Adrenal gland (tissue), 12 donors: ENCODE data around the gene FOXJ3. TPM values are rescaled to one million over a fixed set of nuclear protein-coding genes. Genes with fewer than 3 reads are reported as not detected.
A peak's percentile ranks its signal among the peaks of the same experiment; 100 is the strongest.

Experiments
- DNase-seq, 7 donors: peaks; one replicate each; pipeline ENCODE4 v3.0.0-alpha.2; 2019 to 2020
- H3K27ac ChIP-seq, 5 donors: fragments of 200-600 bp; sonication (generic) in 4 of 5; 1 replicate in 3 of 5; 2 replicates in 2 of 5; pipeline versions ENCODE4 v1.5.1 to v1.8.0; 2016 to 2020; ENCODE audit warnings: mild to moderate bottlenecking in 1 of 5
- H3K27me3 ChIP-seq: fragments of 200-600 bp; 2 replicates; pipeline ENCODE4 v1.8.0; 2021
- H3K36me3 ChIP-seq, 2 donors: fragments of 200-600 bp; replicated peaks in 1 of 2; 1 replicate in 1 of 2; 2 replicates in 1 of 2; pipeline versions ENCODE4 v1.5.1 to v1.8.0; 2018 to 2022
- H3K4me1 ChIP-seq, 2 donors: fragments of 200-600 bp; replicated peaks in 1 of 2; 1 replicate in 1 of 2; 2 replicates in 1 of 2; pipeline versions ENCODE4 v1.5.1 to v1.8.0; 2018 to 2021
- H3K4me3 ChIP-seq, 4 donors: fragments of 200-600 bp; sonication (generic) in 3 of 4; one replicate each; pipeline ENCODE4 v1.5.1; 2016 to 2018
- H3K9me3 ChIP-seq, 3 donors: fragments of 200-600 bp; sonication (generic) in 1 of 3; replicated peaks in 1 of 3; 1 replicate in 2 of 3; 2 replicates in 1 of 3; pipeline versions ENCODE4 v1.5.1 to v1.8.0; 2016 to 2021
- POLR2A ChIP-seq, 2 donors: fragments of 450-650 bp; IDR thresholded peaks; one replicate each; pipeline ENCODE4 v1.6.1; 2017; ENCODE audit warnings: antibody characterized with exemption in 2 of 2, mild to moderate bottlenecking in 2 of 2, moderate library complexity in 1 of 2
- WGBS, 4 donors: extraction: QIAGEN DNeasy Blood & Tissue Kit in 2 of 4; methylation state at CpG; one replicate each; pipeline versions ENCODE4 v1.1.5 to v1.1.7; 2013 to 2017; 5-methylcytosine and 5-hydroxymethylcytosine counted together
- intact Hi-C, 2 donors: fragments of 100-400 bp; cut with DNase I; formaldehyde crosslinking; loops; one replicate each; pipeline versions ENCODE4 v1.14.1 to v1.15.0; 2022 to 2023
- polyA plus RNA-seq, 3 donors: library from polyadenylated mRNA; stranded (reverse); fragments of 200-250 nt in 2 of 3; fragments of 350-450 nt in 1 of 3; fragmentation: Illumina TruSeq in 1 of 3; extraction: RNeasy Lipid Tissue Mini Kit (QIAGEN cat#74804) in 1 of 3; gene quantifications; one replicate each; pipeline ENCODE4 v1.2.3, GENCODE V29; 2013 to 2014
- total RNA-seq, 9 donors: library from RNA; depleted of rRNA in 4 of 9; stranded (reverse); fragments of >200 nt in 4 of 9; fragments of 120-200 nt in 1 of 9; fragmentation: NEBNext Ultra II Directional in 1 of 9; extraction: Animal tissue kit (Norgen Biotek cat#: 25700) in 1 of 9; gene quantifications; one replicate each; pipeline versions ENCODE4 v1.1.0 to v1.2.4, GENCODE V29; 2013 to 2023
- TF ChIP-seq, protein P1 (sequence below), 6 experiments: fragments of 450-650 bp in 4 of 6; fragments of 200-600 bp in 2 of 6; sonication (generic) in 1 of 6; IDR thresholded peaks; 1 replicate in 5 of 6; 2 replicates in 1 of 6; pipeline versions ENCODE4 v1.5.1 to v1.8.0; 2016 to 2021; ENCODE audit warnings: antibody characterized with exemption in 6 of 6, mild to moderate bottlenecking in 2 of 6, moderate library complexity in 1 of 6
- donor health status: healthy with polysubstance abuse.
- donor health status: Bipolar disorder and iron deficiency.
- donor health status: DM: yes; HTN: yes; CAD: no.
- donor health status: DM: no; HTN: no; CAD: no.
- donor health status: DM: no; HTN: no; CAD: no.
- donor health status: DM: yes; HTN: yes; CAD: no.

Gene FOXJ3
- total and polyA plus RNA-seq, 12 donors, result 8.4 to 58.5 (median 33.4) TPM

DNA sequence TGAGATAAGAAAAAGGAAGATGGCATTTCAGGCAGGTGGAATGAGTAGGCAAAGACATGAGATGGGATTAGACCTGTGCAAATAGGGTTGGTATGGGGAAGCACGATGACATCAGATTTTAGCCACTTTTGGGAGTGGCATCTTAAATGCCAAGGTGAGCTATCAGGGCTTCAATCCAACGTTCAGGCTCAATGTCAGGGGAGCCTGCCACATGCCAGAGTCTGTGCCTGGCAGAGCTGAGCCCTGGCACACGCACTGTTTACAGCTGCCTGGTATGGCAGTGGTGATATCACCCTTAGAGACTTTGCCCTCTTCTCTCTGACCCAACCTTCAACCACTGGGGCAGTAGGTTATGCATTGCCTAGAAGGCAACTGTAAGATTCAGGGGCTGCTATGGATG is 182.9 kb downstream of the FOXJ3 start:
- 33 to 63% (median 47%) methylated on average over 3 of the region's 3 CpGs for WGBS, 4 donors
- intact Hi-C loops, result no loop called here
- H3K36me3 ChIP-seq, result no peaks in the 10 kb centered on the region
- no peaks in the 10 kb centered on the region for H3K27me3 ChIP-seq
- no peaks in the 10 kb centered on the region for H3K9me3 ChIP-seq
- DNase-seq, result peak in 6 of 7 donors; percentile 46 to 73 (median 56)
- H3K27ac ChIP-seq, result no peak overlapping the region
- H3K4me1 ChIP-seq, result no peaks in the 10 kb centered on the region
- TF ChIP-seq, protein P1, sequence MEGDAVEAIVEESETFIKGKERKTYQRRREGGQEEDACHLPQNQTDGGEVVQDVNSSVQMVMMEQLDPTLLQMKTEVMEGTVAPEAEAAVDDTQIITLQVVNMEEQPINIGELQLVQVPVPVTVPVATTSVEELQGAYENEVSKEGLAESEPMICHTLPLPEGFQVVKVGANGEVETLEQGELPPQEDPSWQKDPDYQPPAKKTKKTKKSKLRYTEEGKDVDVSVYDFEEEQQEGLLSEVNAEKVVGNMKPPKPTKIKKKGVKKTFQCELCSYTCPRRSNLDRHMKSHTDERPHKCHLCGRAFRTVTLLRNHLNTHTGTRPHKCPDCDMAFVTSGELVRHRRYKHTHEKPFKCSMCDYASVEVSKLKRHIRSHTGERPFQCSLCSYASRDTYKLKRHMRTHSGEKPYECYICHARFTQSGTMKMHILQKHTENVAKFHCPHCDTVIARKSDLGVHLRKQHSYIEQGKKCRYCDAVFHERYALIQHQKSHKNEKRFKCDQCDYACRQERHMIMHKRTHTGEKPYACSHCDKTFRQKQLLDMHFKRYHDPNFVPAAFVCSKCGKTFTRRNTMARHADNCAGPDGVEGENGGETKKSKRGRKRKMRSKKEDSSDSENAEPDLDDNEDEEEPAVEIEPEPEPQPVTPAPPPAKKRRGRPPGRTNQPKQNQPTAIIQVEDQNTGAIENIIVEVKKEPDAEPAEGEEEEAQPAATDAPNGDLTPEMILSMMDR (IDR thresholded peaks at IDR 0.05), result no peak
- TF ChIP-seq POLR2A (IDR thresholded peaks at IDR 0.05), result no peak
- H3K4me3 ChIP-seq, result no peak overlapping the region

DNA sequence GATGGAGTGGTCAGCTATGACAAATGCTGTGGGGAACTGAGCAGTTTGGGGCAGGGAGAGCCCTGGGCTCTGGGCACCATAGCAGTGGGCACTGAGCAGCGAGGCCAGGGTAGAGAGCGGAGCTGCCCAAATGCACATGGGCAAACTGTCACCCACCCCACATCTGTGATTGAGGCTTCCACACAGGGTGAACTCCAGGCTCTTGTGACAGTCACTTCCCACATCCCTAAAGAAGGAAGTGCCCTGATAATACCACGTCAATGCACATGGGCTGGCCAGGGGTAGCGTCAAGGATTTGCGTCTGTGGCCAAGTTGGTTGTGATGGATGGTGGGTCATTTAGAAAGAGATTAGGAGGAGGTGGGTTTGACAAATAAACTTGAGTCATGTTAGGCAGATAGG is 184.4 kb downstream of the FOXJ3 start:
- peaks cover 8% of the 10 kb centered on the region for H3K27me3 ChIP-seq
- H3K27ac ChIP-seq, result no peak overlapping the region
- WGBS, 4 donors, result 71 to 89% (median 89%) methylated on average over 5 of the region's 5 CpGs
- no peak overlapping the region for H3K4me3 ChIP-seq
- DNase-seq, result peak in 1 of 7 donors; percentile 11
- H3K4me1 ChIP-seq, result no peaks in the 10 kb centered on the region
- no peaks in the 10 kb centered on the region for H3K9me3 ChIP-seq
- intact Hi-C loops, result no loop called here
- TF ChIP-seq, protein P1 (IDR thresholded peaks at IDR 0.05), result no peak
- TF ChIP-seq POLR2A (IDR thresholded peaks at IDR 0.05), result no peak
- H3K36me3 ChIP-seq, result no peaks in the 10 kb centered on the region

GRCh38 chr1:42148166-42148565 is 186.9 kb downstream of the FOXJ3 start:
- H3K27me3 ChIP-seq, result peaks cover 8% of the 10 kb centered on the region
- no peak for DNase-seq
- intact Hi-C loops, result no loop called here
- H3K9me3 ChIP-seq, result no peaks in the 10 kb centered on the region
- 84 to 96% (median 86%) methylated on average over 1 of the region's 1 CpG for whole genome bisulfite sequencing, 4 donors
- no peaks in the 10 kb centered on the region for H3K4me1 ChIP-seq
- TF ChIP-seq POLR2A (IDR thresholded peaks at IDR 0.05), result no peak
- TF ChIP-seq, protein P1 (IDR thresholded peaks at IDR 0.05), result no peak
- no peak overlapping the region for H3K27ac ChIP-seq
- no peak overlapping the region for H3K4me3 ChIP-seq
- no peaks in the 10 kb centered on the region for H3K36me3 ChIP-seq

DNA sequence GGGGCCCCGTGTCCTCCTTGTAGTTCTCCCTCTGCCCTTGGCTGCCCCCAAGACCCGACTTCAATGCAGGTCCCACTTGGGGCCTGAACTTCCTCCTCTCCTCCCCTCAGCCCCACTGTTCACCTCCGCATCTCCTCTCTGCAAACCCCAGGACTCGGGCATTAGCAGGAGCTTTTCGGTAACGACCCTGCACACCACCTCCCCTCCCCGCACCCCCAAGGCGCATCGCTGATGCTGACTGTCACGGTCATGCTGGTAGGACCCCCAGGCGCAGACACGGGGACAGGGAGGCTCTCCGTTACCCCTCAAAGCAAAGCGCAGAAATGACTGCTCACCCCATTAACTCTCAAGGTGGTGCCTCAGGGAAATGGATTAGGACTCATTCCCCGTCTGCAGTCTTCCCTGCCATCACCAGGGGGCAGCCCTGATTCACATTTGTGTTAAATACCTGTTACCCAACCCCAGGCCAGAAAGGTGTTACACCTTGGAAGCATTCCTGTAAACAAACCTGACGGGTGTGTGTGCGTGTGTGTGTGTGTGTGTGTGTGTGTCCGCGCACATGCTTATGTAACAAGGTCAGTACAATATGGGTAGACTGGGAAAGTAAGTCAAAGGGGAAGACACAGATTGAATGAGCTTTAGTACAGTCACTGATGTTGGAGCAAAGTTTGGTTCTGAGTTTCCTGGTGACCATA is 188.3 kb downstream of the FOXJ3 start:
- DNase-seq, result peak; percentile 66 to 87 (median 78)
- intact Hi-C loops, result no loop called here

More for the DNA sequence above, 188.3 kb downstream of the FOXJ3 start:
- Histone ChIP-seq H3K4me1 (no peaks in the 10 kb centered on the region), H3K9me3 (no peaks in the 10 kb centered on the region), H3K27me3 (peaks cover 8% of the 10 kb centered on the region), H3K27ac (no peak overlapping the region), H3K36me3 (no peaks in the 10 kb centered on the region), H3K4me3 (no peak overlapping the region)
- 14 to 18% (median 15%) methylated on average over 14 to 19 of the region's 19 CpGs for WGBS, 4 donors
- TF ChIP-seq, protein P1 (IDR thresholded peaks at IDR 0.05), result peak; percentile 74 to 95 (median 89)
- no peak for TF ChIP-seq POLR2A (IDR thresholded peaks at IDR 0.05)
